Measurements from ENCODE around the gene PCK1. TPM values are rescaled to one million over a fixed set of nuclear protein-coding genes. Genes with fewer than 3 reads are reported as not detected.
A peak's percentile ranks its signal among the peaks of the same experiment; 100 is the strongest.

Gene PCK1
- total RNA-seq, 6 donors from 2014 or later, result 0.23 to 1.3 (median 0.51) TPM; not detected in 3

DNA sequence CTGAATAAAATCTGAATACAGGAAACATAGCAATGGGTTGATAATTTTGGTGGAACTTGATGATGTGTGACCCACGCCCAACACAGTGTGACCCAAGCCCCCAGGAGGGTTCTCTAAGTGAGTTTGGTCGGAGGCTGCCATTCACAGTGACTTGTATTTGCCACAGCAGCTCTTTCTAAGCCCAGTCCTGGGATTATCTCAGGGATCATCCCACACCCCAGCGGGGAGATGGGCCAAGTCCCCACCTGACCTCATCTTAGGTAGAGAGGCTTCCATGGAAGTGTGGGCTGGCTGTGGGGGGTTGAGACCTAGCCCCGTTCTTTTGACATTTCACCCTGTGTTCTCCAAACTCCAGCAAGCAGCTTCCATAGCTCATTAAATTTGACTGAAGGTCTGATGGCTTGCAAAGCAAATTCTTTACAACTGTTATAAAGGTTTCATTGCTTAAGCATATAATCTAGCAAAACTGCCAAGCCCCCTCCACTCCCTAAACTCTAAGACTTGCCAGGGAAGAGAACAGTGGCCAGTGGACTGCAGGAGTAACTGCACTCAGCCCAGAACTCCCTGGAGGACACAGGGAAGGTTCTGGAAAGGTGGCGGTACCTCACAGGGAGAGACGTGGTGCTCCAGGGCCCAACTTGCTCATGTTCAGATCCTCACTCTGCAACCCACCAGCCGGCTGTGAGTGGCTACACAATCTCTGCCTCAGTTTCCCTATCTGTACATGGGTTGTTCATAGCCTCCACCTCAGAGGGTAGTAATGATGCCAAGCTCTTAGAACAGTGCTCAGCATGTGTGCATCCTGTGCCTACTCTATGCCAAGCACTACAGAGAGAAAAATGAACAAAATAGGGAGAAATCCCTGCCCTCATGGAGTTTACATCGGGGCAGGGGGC lies 1.0 kb upstream of the PCK1 start:
- Histone ChIP-seq H3K9me3 (no peaks in the 10 kb centered on the region), H3K27me3 (no peaks in the 10 kb centered on the region), H3K36me3 (no peaks in the 10 kb centered on the region), H3K27ac (no peak overlapping the region), H3K4me3 (no peak overlapping the region), H3K4me1 (no peaks in the 10 kb centered on the region)
- ATAC-seq (ENCODE audit: low FRiP score in 2 of 2), result no peak
- TF ChIP-seq POLR2AphosphoS5 (IDR thresholded peaks at IDR 0.05), result no peak
- TF ChIP-seq EP300 (IDR thresholded peaks at IDR 0.05), result no peak
- no peak for TF ChIP-seq POLR2A (IDR thresholded peaks at IDR 0.05)
- TF ChIP-seq, protein P1, sequence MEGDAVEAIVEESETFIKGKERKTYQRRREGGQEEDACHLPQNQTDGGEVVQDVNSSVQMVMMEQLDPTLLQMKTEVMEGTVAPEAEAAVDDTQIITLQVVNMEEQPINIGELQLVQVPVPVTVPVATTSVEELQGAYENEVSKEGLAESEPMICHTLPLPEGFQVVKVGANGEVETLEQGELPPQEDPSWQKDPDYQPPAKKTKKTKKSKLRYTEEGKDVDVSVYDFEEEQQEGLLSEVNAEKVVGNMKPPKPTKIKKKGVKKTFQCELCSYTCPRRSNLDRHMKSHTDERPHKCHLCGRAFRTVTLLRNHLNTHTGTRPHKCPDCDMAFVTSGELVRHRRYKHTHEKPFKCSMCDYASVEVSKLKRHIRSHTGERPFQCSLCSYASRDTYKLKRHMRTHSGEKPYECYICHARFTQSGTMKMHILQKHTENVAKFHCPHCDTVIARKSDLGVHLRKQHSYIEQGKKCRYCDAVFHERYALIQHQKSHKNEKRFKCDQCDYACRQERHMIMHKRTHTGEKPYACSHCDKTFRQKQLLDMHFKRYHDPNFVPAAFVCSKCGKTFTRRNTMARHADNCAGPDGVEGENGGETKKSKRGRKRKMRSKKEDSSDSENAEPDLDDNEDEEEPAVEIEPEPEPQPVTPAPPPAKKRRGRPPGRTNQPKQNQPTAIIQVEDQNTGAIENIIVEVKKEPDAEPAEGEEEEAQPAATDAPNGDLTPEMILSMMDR (IDR thresholded peaks at IDR 0.05), result no peak
- DNase-seq, result no peak
- 85 to 89% methylated on average over 8 of the region's 8 CpGs for WGBS, 2 donors

DNA sequence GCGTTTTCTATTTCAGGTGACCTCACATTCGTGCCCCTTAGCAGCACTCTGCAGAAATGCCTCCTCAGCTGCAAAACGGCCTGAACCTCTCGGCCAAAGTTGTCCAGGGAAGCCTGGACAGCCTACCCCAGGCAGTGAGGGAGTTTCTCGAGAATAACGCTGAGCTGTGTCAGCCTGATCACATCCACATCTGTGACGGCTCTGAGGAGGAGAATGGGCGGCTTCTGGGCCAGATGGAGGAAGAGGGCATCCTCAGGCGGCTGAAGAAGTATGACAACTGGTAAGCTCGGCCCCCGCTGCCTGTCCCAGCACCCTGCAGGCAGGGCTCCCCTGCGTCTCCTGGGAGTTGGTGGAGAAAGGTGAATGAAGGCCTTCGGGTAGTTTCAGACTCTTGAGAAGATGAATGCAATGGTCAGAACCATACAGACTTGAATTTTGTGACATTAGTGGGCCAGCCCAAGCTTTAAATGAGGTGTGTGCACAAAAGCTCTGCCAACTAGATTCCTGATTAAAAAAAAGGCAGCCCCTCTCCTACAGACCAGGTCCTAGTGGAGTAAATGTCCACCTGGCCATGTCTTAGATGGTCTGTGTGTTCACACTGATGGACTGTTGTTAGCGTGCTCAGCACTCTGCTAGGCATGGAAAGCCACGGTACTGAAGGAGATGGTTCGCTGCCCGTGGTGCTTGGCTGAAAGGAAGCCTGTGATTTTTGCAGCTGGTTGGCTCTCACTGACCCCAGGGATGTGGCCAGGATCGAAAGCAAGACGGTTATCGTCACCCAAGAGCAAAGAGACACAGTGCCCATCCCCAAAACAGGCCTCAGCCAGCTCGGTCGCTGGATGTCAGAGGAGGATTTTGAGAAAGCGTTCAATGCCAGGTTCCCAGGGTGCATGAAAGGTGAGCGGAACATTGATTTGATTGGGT lies 708 bp downstream of the PCK1 start:
- DNase-seq, result no peak
- no peaks in the 10 kb centered on the region for H3K36me3 ChIP-seq

DNA sequence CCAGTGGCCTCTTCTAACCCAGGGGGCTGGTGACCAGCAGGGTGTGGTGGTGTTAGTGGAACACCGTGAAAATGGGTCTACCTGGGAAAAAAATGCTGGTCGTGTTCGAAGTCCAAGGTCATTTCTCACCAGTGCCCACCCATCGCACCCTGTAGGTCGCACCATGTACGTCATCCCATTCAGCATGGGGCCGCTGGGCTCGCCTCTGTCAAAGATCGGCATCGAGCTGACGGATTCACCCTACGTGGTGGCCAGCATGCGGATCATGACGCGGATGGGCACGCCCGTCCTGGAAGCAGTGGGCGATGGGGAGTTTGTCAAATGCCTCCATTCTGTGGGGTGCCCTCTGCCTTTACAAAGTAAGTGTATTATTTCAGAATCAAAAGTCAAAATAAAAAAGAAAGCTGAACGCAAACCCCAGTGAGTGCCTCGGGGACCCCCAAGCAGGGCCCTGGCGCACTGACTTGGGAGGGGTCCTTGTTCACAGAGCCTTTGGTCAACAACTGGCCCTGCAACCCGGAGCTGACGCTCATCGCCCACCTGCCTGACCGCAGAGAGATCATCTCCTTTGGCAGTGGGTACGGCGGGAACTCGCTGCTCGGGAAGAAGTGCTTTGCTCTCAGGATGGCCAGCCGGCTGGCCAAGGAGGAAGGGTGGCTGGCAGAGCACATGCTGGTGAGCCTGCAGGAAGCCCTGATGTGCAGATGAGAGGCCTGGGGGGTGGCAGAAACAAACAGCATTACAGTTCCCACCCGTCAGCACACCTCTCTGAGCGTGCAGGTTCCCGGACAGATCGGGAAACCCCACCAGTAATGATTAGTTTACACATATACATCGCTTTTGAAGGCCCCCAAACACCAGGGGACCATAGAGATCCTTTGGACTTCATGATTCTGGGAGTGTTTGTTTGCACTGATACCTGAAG lies 1.9 kb downstream of the PCK1 start:
- TF ChIP-seq POLR2A (IDR thresholded peaks at IDR 0.05) (no peak), POLR2AphosphoS5 (IDR thresholded peaks at IDR 0.05) (no peak), EP300 (IDR thresholded peaks at IDR 0.05) (no peak)
- TF ChIP-seq, protein P1 (IDR thresholded peaks at IDR 0.05), result no peak
- ATAC-seq (ENCODE audit: low FRiP score in 2 of 2) (no peak), DNase-seq (peak in 1 of 2 donors; percentile 59)
- H3K4me3 ChIP-seq, result no peak overlapping the region
- no peaks in the 10 kb centered on the region for H3K9me3 ChIP-seq
- H3K36me3 ChIP-seq, result no peaks in the 10 kb centered on the region
- H3K27ac ChIP-seq, result no peak overlapping the region
- WGBS, 2 donors, result 93 to 94% methylated on average over 35 of the region's 35 CpGs
- no peaks in the 10 kb centered on the region for H3K4me1 ChIP-seq
- H3K27me3 ChIP-seq, result no peaks in the 10 kb centered on the region

More for the DNA sequence above, 708 bp downstream of the PCK1 start:
- no peaks in the 10 kb centered on the region for H3K4me1 ChIP-seq
- no peaks in the 10 kb centered on the region for H3K9me3 ChIP-seq
- TF ChIP-seq POLR2A (IDR thresholded peaks at IDR 0.05), result no peak
- no peak for TF ChIP-seq EP300 (IDR thresholded peaks at IDR 0.05)
- no peak for TF ChIP-seq POLR2AphosphoS5 (IDR thresholded peaks at IDR 0.05)
- TF ChIP-seq, protein P1 (IDR thresholded peaks at IDR 0.05), result no peak
- H3K4me3 ChIP-seq, result no peak overlapping the region
- no peak overlapping the region for H3K27ac ChIP-seq
- ATAC-seq (ENCODE audit: low FRiP score in 2 of 2), result no peak
- H3K27me3 ChIP-seq, result no peaks in the 10 kb centered on the region
- 86 to 90% methylated on average over 23 to 24 of the region's 24 CpGs for WGBS, 2 donors

DNA sequence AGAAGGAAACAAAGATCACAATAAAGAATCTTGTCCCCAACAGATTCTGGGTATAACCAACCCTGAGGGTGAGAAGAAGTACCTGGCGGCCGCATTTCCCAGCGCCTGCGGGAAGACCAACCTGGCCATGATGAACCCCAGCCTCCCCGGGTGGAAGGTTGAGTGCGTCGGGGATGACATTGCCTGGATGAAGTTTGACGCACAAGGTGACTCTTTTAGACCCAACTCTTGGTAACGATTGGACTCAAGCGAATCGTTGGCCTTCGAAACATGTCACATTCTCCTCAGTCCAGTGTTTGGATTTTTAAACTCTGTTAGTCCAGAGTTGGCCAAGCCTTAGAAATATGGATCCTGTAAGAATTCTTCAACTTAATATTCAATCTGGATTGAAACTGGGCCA lies 2.6 kb downstream of the PCK1 start:
- no peak overlapping the region for H3K4me3 ChIP-seq
- WGBS, 2 donors, result 97 to 99% methylated on average over 12 of the region's 12 CpGs

More for the DNA sequence above, 2.6 kb downstream of the PCK1 start:
- TF ChIP-seq, protein P1 (IDR thresholded peaks at IDR 0.05), result no peak
- TF ChIP-seq POLR2A (IDR thresholded peaks at IDR 0.05), result no peak
- TF ChIP-seq POLR2AphosphoS5 (IDR thresholded peaks at IDR 0.05), result no peak
- TF ChIP-seq EP300 (IDR thresholded peaks at IDR 0.05), result no peak
- ATAC-seq (ENCODE audit: low FRiP score in 2 of 2), result no peak
- no peak for DNase-seq
- Histone ChIP-seq H3K27ac (no peak overlapping the region), H3K36me3 (no peaks in the 10 kb centered on the region), H3K9me3 (no peaks in the 10 kb centered on the region), H3K27me3 (no peaks in the 10 kb centered on the region), H3K4me1 (no peaks in the 10 kb centered on the region)
